CD4-positive, alpha-beta memory T cell (primary cell): ENCODE measurements around the gene HAUS2. TPM values are rescaled to one million over a fixed set of nuclear protein-coding genes. Genes with fewer than 3 reads are reported as not detected.

ENCODE experiments used
- CTCF ChIA-PET: fragments of 350-600 bp; sonication (Branson Sonifier 250); formaldehyde crosslinking; loops from one replicate; lab custom pipeline; 2021; ENCODE audit warnings: inconsistent platforms; ENCODE audit not compliant: partially characterized antibody; lab: Charles Lee
- POLR2A ChIA-PET: fragments of 350-600 bp; sonication (Branson Sonifier 250); formaldehyde crosslinking; loops from one replicate; lab custom pipeline; 2021; ENCODE audit not compliant: partially characterized antibody; lab: Charles Lee
- DNase-seq, 5 donors: peaks; one replicate each; pipeline versions ENCODE4 v3.0.0 to v3.0.0-alpha.2; 2020 to 2022; ENCODE audit warnings: mixed read lengths in 1 of 5
- H3K27ac ChIP-seq: one replicate; pipeline ENCODE4 v1.7.0; 2013; ENCODE audit warnings: low read depth, low read length
- H3K27me3 ChIP-seq: 2 replicates; pipeline ENCODE4 v1.7.0; 2013; ENCODE audit warnings: mild to moderate bottlenecking, low read length, moderate library complexity; ENCODE audit not compliant: insufficient read depth
- H3K36me3 ChIP-seq: 2 replicates; pipeline ENCODE4 v1.7.0; 2013; ENCODE audit warnings: mild to moderate bottlenecking, low read length, moderate library complexity; ENCODE audit not compliant: insufficient read depth
- H3K4me1 ChIP-seq: 2 replicates; pipeline ENCODE4 v1.7.0; 2013; ENCODE audit warnings: mild to moderate bottlenecking, low read length, moderate library complexity; ENCODE audit not compliant: insufficient read depth
- H3K4me3 ChIP-seq, 2 donors: one replicate each; pipeline ENCODE4 v1.7.0; 2013; ENCODE audit warnings: low read length in 2 of 2, mild to moderate bottlenecking in 1 of 2
- H3K9me3 ChIP-seq, 2 donors: one replicate each; pipeline ENCODE4 v1.7.0; 2013; ENCODE audit warnings: low read length in 2 of 2, control low read depth in 1 of 2; ENCODE audit not compliant: control insufficient read depth in 1 of 2
- H3K27ac Mint-ChIP-seq, 7 donors: one replicate each; pipeline ENCODE4 v1.8.0; 2020 to 2021; ENCODE audit warnings: mixed read lengths in 7 of 7, mild to moderate bottlenecking in 6 of 7, inconsistent platforms in 3 of 7, moderate library complexity in 3 of 7
- H3K27me3 Mint-ChIP-seq, 2 donors: one replicate each; pipeline ENCODE4 v1.8.0; 2020 to 2021; ENCODE audit warnings: mixed read lengths in 2 of 2
- H3K36me3 Mint-ChIP-seq, 2 donors: one replicate each; pipeline ENCODE4 v1.8.0; 2020 to 2021; ENCODE audit warnings: mixed read lengths in 2 of 2, inconsistent platforms in 1 of 2, mild to moderate bottlenecking in 1 of 2
- H3K4me1 Mint-ChIP-seq, 4 donors: one replicate each; pipeline ENCODE4 v1.8.0; 2020 to 2021; ENCODE audit warnings: mixed read lengths in 4 of 4, mild to moderate bottlenecking in 1 of 4
- H3K4me3 Mint-ChIP-seq, 8 donors: one replicate each; pipeline ENCODE4 v1.8.0; 2020 to 2021; ENCODE audit warnings: mixed read lengths in 8 of 8, mild to moderate bottlenecking in 7 of 8, moderate library complexity in 6 of 8, inconsistent platforms in 3 of 8
- H3K9me3 Mint-ChIP-seq, 8 donors: one replicate each; pipeline ENCODE4 v1.8.0; 2020 to 2021; ENCODE audit warnings: mixed read lengths in 8 of 8, mild to moderate bottlenecking in 5 of 8, inconsistent platforms in 3 of 8, moderate library complexity in 1 of 8
- intact Hi-C: fragments of 100-400 bp; cut with micrococcal nuclease; formaldehyde crosslinking; loops from one replicate; pipeline ENCODE4 v1.15.1; 2023
- polyA plus RNA-seq, 2 donors: library from polyadenylated mRNA; unstranded; fragments of 300-500 nt; fragmentation: Illumina TruSeq; gene quantifications; one replicate each; pipeline ENCODE4 v1.2.3, GENCODE V29; 2021
- total RNA-seq, 2 experiments: library from RNA; stranded (reverse); gene quantifications; one replicate each; pipeline ENCODE4 v1.2.3, GENCODE V29; 2021

HAUS2 gene
- total and polyA plus RNA-seq, 4 experiments from 2014 or later: 16.4 to 28.2 (median 23.2) TPM

DNA sequence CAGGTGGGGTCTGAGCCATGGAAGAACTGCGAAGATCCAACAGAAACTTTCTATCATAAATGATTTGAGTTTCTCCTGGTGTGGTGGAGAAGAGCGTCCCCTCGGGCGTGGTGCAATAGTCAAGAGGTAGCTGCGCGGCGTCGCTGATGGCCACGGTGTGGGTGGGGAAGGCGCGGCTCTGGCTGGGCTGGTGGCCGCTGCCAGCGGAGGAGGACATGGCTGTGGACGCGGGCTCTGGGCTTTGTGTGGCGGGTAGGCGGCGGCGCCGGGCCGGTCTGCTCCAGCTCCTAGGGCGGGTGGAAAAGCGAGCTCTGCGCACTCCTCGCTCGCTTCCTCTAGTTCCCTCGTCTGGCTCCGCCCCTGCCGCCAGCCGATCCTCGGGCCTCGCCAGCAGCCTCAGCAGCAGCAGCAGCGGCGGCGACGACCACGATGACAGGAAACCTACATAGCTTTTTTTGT is 32.7 kb downstream of the HAUS2 start:
- H3K9me3 ChIP-seq: no peaks in the 10 kb centered on the region
- no peaks in the 10 kb centered on the region for H3K36me3 ChIP-seq
- no peaks in the 10 kb centered on the region for H3K27me3 ChIP-seq
- Mint-ChIP-seq H3K36me3 (no peaks in the 10 kb centered on the region), H3K9me3 (no peaks in the 10 kb centered on the region), H3K4me3 (peak overlapping the region; percentile 89 to 95 (median 91)), H3K27me3 (peaks cover 6 to 11% of the 10 kb centered on the region in 2 donors), H3K4me1 (peaks cover 15 to 41% (median 23%) of the 10 kb centered on the region in 4 donors), H3K27ac (peak overlapping the region; percentile 60 to 96 (median 94))
- ChIA-PET POLR2A (interaction anchor here (0.5 to 3.1 kb wide), 18 partner anchors 9 to 308 kb away, joined by 3 to 33 read pairs (median 5); partner anchors contain the start of genes GANC, HAUS2, LRRC57 and SNAP23), CTCF (interaction anchor here (0.6 to 1.9 kb wide), 6 partner anchors 11 to 99 kb away, joined by 3 to 5 read pairs (median 4); no protein-coding TSS in a partner anchor)
- peak overlapping the region in 1 of 2 donors; percentile 51 for H3K4me3 ChIP-seq
- peaks cover 20% of the 10 kb centered on the region for H3K4me1 ChIP-seq
- intact Hi-C loops: loop anchor here (1.0 kb wide), 2 partner anchors 33 to 340 kb away; partner anchors contain the start of genes HAUS2 and LRRC57
- peak overlapping the region; percentile 50 for H3K27ac ChIP-seq
- DNase-seq: peak; percentile 73 to 79 (median 77)

DNA sequence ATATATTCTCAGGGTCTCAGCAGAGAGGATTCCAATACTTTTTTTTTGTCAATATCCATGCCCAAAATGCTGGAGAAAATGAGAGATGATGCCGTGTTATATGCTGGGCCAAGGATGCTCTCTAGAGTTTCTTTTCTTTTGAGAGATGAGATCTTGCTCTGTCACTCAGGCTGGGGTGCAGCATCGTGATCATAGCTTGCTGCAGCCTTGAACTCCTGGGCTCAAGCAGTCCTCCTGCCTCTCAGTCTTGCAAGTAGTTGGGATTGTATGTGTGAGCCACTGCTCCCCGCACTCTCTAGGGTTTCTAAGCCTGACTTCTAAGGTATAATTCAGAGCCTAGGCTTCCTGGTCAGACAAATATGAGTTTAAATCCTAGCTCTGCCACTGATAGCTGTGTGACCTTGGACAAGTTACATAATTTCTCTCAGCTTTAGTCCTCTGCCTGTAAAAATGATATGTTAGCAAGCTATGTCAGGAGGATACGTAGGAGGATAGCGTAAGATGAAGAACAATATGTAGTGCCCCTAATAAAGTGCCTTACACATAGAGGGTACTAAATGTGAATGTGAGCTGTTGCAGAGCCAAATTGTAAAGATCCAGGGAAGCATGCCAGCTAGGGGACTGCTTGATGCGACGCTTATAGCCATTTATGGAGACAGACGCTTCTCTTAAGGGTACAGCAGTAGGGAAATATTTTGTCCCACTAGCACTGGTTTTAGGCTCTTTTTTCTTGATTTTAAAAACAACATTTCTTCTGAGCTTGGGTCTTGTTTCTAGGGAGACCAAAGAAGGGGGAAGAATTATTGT is 34.1 kb downstream of the HAUS2 start:
- Histone ChIP-seq H3K27me3 (no peaks in the 10 kb centered on the region), H3K4me1 (peaks cover 13% of the 10 kb centered on the region), H3K4me3 (no peak overlapping the region), H3K27ac (no peak overlapping the region), H3K9me3 (no peaks in the 10 kb centered on the region), H3K36me3 (no peaks in the 10 kb centered on the region)
- Mint-ChIP-seq H3K9me3 (no peaks in the 10 kb centered on the region), H3K4me1 (peaks cover 11 to 36% (median 19%) of the 10 kb centered on the region in 4 donors), H3K27ac (peak overlapping the region in 5 of 7 donors; percentile 9 to 96 (median 60)), H3K27me3 (peaks cover 3 to 7% of the 10 kb centered on the region in 2 donors), H3K4me3 (peak overlapping the region in 2 of 8 donors; percentile 12 to 26), H3K36me3 (no peaks in the 10 kb centered on the region)
- ChIA-PET POLR2A (interaction anchor here (1.0 to 3.1 kb wide), 6 partner anchors 12 to 92 kb away, joined by 3 to 33 read pairs (median 12); partner anchors contain the start of genes HAUS2, LRRC57, SNAP23 and ZNF106), CTCF (interaction anchor here (1.4 to 1.9 kb wide), 3 partner anchors 10 to 20 kb away, joined by 4 to 5 read pairs (median 4); no protein-coding TSS in a partner anchor)
- DNase-seq: no peak
- intact Hi-C loops: no loop called here

GRCh38 chr15:42584031-42584765 is 35.6 kb downstream of the HAUS2 start:
- Mint-ChIP-seq H3K4me3 (no peak overlapping the region), H3K9me3 (no peaks in the 10 kb centered on the region), H3K27ac (peak overlapping the region in 1 of 7 donors; percentile 9), H3K27me3 (peaks cover 0 to 2% of the 10 kb centered on the region in 2 donors), H3K36me3 (peaks cover 0 to 4% of the 10 kb centered on the region in 2 donors), H3K4me1 (peaks cover 11 to 32% (median 19%) of the 10 kb centered on the region in 4 donors)
- H3K27ac ChIP-seq: no peak overlapping the region
- ChIA-PET POLR2A (interaction anchor here (1.0 to 1.5 kb wide), 2 partner anchors 8 to 36 kb away, joined by 3 to 5 read pairs; partner anchors contain the start of genes HAUS2, LRRC57 and STARD9), CTCF (interaction anchor here (1.0 to 1.4 kb wide), 3 partner anchors 8 to 1727 kb away, joined by 3 to 4 read pairs (median 3); no protein-coding TSS in a partner anchor)
- no peaks in the 10 kb centered on the region for H3K9me3 ChIP-seq
- intact Hi-C loops: no loop called here
- H3K4me3 ChIP-seq: no peak overlapping the region
- H3K27me3 ChIP-seq: no peaks in the 10 kb centered on the region
- H3K36me3 ChIP-seq: no peaks in the 10 kb centered on the region
- peaks cover 13% of the 10 kb centered on the region for H3K4me1 ChIP-seq
- no peak for DNase-seq

DNA sequence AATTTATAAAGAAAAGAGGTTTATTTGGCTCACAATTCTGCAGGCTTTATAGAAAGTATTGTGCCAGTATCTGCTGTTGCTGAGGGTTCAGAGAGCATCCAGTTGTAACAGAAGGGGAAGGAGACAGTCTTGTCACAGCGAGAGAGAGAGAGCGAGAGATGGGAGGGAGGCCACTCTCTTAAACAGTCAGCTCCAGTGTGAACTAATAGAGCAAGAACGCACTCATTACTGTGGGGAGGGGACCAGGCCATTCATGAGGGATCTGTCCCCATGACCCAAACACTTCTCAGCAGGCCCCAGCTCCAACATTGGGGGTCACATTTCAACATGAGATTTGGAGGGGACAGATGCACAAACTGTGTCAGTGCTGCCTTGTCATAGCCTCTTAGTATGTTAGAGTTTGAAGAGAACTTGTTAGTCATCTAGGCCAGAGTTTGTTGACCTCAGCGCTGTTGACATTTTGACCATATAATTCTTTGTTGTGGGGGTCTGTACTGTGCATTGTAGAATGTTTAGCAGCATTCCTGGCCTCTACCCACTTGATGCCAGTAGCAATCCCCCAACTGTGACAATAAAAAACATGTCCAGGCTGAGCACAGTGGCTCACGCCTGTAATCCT is 42.1 kb downstream of the HAUS2 start:
- POLR2A ChIA-PET: interaction anchor here (0.7 kb wide), 1 partner anchor 10 kb away, joined by 3 read pairs; no protein-coding TSS in a partner anchor
- Mint-ChIP-seq H3K27ac (no peak overlapping the region), H3K4me1 (no peaks in the 10 kb centered on the region), H3K27me3 (no peaks in the 10 kb centered on the region), H3K9me3 (no peaks in the 10 kb centered on the region), H3K4me3 (no peak overlapping the region), H3K36me3 (peaks cover 0 to 4% of the 10 kb centered on the region in 2 donors)
- CTCF ChIA-PET: no interaction called here
- no peaks in the 10 kb centered on the region for H3K27me3 ChIP-seq
- intact Hi-C loops: no loop called here
- DNase-seq: no peak
- no peak overlapping the region for H3K4me3 ChIP-seq
- no peaks in the 10 kb centered on the region for H3K36me3 ChIP-seq
- no peak overlapping the region for H3K27ac ChIP-seq
- no peaks in the 10 kb centered on the region for H3K4me1 ChIP-seq
- no peaks in the 10 kb centered on the region for H3K9me3 ChIP-seq

GRCh38 chr15:42591238-42591934 is 42.7 kb downstream of the HAUS2 start:
- H3K27ac ChIP-seq: no peak overlapping the region
- Mint-ChIP-seq H3K4me3 (no peak overlapping the region), H3K27me3 (no peaks in the 10 kb centered on the region), H3K4me1 (no peaks in the 10 kb centered on the region), H3K36me3 (peaks cover 0 to 4% of the 10 kb centered on the region in 2 donors), H3K27ac (no peak overlapping the region), H3K9me3 (no peaks in the 10 kb centered on the region)
- no peaks in the 10 kb centered on the region for H3K27me3 ChIP-seq
- POLR2A ChIA-PET: interaction anchor here (0.7 kb wide), 1 partner anchor 10 kb away, joined by 3 read pairs; no protein-coding TSS in a partner anchor
- CTCF ChIA-PET: interaction anchor here (1.6 kb wide), 1 partner anchor 8 kb away, joined by 4 read pairs; no protein-coding TSS in a partner anchor
- no peaks in the 10 kb centered on the region for H3K4me1 ChIP-seq
- DNase-seq: no peak
- no peaks in the 10 kb centered on the region for H3K9me3 ChIP-seq
- no peaks in the 10 kb centered on the region for H3K36me3 ChIP-seq
- intact Hi-C loops: no loop called here
- H3K4me3 ChIP-seq: no peak overlapping the region

GRCh38 chr15:42592716-42593115 is 44.1 kb downstream of the HAUS2 start:
- Histone ChIP-seq H3K27ac (no peak overlapping the region), H3K36me3 (no peaks in the 10 kb centered on the region), H3K4me3 (no peak overlapping the region), H3K9me3 (no peaks in the 10 kb centered on the region), H3K4me1 (no peaks in the 10 kb centered on the region), H3K27me3 (no peaks in the 10 kb centered on the region)
- Mint-ChIP-seq H3K4me1 (no peaks in the 10 kb centered on the region), H3K4me3 (no peak overlapping the region), H3K36me3 (peaks cover 0 to 4% of the 10 kb centered on the region in 2 donors), H3K9me3 (no peaks in the 10 kb centered on the region), H3K27ac (no peak overlapping the region), H3K27me3 (no peaks in the 10 kb centered on the region)
- DNase-seq: no peak
- intact Hi-C loops: no loop called here
- CTCF ChIA-PET: interaction anchor here (1.6 kb wide), 1 partner anchor 9 kb away, joined by 4 read pairs; no protein-coding TSS in a partner anchor
- POLR2A ChIA-PET: interaction anchor here (1.1 kb wide), 1 partner anchor 11 kb away, joined by 3 read pairs; no protein-coding TSS in a partner anchor
